ENCODE data around the gene NFIX. TPM values are rescaled to one million over a fixed set of nuclear protein-coding genes. Genes with fewer than 3 reads are reported as not detected.

The NFIX gene
- total and polyA plus RNA-seq, 2 of the 13 experiments (the other 11 are each of a cell fraction or from before 2014, with no cell fraction given), result 3.4 to 5.4 TPM

DNA sequence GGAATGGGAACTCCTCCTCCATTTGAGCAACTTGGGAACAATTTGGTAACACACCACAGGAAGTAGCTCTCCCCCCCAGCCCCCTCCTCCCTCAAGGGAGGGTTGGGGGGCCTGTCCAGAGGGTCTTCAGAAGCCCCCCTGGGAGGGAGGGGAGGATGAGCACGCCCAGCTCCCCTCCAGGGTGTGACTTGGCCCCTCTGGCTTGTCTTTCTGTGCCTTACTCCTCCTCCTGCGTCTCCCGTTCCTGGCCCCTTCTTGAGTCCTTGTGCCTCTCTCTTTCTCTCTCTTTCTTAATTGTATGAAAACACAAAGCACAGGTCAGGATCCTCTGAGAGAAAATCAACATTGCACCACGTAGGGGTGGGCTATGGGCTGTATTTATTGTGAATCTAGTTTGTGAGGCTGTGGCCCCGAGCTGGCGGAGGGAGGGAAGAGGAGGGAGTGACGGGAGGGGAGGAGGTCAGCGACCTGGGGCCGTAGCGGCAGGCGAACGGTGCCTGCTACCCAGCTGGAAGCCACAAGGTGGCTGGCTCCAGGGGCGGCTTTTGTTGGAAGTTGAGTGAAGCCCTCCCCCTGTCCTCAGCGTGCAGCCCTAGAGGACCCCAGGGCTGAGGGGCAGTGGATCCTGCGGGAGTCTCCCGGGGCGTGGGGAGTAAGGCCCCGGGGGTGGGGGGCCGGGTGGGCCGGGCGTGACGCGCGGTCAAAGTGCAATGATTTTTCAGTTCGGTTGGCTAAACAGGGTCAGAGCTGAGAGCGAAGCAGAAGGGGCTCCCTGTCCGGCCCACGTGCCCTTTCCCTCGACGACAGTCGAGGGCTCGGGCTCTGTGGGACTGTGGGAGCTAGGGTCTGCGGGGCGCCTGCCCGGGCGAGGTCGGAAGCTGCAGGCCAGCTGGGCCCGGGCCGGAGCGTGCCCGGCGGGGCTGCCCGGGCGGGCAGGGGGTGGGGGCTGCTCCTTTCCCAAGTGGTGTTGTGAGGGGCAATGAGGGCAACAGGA lies 101.0 kb downstream of the NFIX start (continued):
- TF ChIP-seq ZBTB39 (CRISPR knock-in tag; IDR thresholded peaks at IDR 0.05) (no peak), THAP8 (CRISPR knock-in tag; IDR thresholded peaks at IDR 0.05; ENCODE audit: borderline replicate concordance) (no peak), REL (CRISPR knock-in tag; conservative IDR thresholded peaks at IDR 0.05) (no peak), ZKSCAN1 (IDR thresholded peaks at IDR 0.05; ENCODE audit: low read length) (no peak), ZNF775 (CRISPR knock-in tag; IDR thresholded peaks at IDR 0.05; ENCODE audit: borderline replicate concordance) (no peak), ATF5 (CRISPR knock-in tag; IDR thresholded peaks at IDR 0.05; ENCODE audit: low read depth) (no peak), THAP11 (CRISPR knock-in tag; IDR thresholded peaks at IDR 0.05) (no peak), PAWR (CRISPR knock-in tag; IDR thresholded peaks at IDR 0.05; ENCODE audit: borderline replicate concordance) (no peak), KLF13 (CRISPR knock-in tag; IDR thresholded peaks at IDR 0.05) (no peak), NFIC (IDR thresholded peaks at IDR 0.05; ENCODE audit: low read length) (no peak), STAT5B (CRISPR knock-in tag; IDR thresholded peaks at IDR 0.05) (no peak), ZNF660 (CRISPR knock-in tag; IDR thresholded peaks at IDR 0.05; ENCODE audit: borderline replicate concordance, low read depth) (no peak), ZFP36L2 (CRISPR knock-in tag; IDR thresholded peaks at IDR 0.05) (no peak)
- TF ChIP-seq, protein P1, sequence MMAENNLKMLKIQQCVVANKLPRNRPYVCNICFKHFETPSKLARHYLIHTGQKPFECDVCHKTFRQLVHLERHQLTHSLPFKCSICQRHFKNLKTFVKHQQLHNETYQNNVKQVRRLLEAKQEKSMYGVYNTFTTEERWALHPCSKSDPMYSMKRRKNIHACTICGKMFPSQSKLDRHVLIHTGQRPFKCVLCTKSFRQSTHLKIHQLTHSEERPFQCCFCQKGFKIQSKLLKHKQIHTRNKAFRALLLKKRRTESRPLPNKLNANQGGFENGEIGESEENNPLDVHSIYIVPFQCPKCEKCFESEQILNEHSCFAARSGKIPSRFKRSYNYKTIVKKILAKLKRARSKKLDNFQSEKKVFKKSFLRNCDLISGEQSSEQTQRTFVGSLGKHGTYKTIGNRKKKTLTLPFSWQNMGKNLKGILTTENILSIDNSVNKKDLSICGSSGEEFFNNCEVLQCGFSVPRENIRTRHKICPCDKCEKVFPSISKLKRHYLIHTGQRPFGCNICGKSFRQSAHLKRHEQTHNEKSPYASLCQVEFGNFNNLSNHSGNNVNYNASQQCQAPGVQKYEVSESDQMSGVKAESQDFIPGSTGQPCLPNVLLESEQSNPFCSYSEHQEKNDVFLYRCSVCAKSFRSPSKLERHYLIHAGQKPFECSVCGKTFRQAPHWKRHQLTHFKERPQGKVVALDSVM (CRISPR knock-in tag; IDR thresholded peaks at IDR 0.05), result no peak
- TF ChIP-seq, protein P2, sequence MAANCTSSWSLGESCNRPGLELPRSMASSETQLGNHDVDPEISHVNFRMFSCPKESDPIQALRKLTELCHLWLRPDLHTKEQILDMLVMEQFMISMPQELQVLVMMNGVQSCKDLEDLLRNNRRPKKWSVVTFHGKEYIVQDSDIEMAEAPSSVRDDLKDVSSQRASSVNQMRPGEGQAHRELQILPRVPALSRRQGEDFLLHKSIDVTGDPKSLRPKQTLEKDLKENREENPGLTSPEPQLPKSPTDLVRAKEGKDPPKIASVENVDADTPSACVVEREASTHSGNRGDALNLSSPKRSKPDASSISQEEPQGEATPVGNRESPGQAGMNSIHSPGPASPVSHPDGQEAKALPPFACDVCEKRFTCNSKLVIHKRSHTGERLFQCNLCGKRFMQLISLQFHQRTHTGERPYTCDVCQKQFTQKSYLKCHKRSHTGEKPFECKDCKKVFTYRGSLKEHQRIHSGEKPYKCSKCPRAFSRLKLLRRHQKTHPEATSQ (CRISPR knock-in tag; IDR thresholded peaks at IDR 0.05; ENCODE audit: borderline replicate concordance), result no peak
- TF ChIP-seq, protein P3, sequence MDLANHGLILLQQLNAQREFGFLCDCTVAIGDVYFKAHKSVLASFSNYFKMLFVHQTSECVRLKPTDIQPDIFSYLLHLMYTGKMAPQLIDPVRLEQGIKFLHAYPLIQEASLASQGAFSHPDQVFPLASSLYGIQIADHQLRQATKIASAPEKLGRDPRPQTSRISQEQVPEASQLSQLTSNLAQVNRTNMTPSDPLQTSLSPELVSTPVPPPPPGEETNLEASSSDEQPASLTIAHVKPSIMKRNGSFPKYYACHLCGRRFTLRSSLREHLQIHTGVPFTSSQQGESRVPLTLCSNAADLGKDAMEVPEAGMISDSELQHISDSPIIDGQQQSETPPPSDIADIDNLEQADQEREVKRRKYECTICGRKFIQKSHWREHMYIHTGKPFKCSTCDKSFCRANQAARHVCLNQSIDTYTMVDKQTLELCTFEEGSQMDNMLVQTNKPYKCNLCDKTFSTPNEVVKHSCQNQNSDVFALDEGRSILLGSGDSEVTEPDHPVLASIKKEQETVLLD (CRISPR knock-in tag; IDR thresholded peaks at IDR 0.05; ENCODE audit: low read depth), result no peak
- TF ChIP-seq, protein P4, sequence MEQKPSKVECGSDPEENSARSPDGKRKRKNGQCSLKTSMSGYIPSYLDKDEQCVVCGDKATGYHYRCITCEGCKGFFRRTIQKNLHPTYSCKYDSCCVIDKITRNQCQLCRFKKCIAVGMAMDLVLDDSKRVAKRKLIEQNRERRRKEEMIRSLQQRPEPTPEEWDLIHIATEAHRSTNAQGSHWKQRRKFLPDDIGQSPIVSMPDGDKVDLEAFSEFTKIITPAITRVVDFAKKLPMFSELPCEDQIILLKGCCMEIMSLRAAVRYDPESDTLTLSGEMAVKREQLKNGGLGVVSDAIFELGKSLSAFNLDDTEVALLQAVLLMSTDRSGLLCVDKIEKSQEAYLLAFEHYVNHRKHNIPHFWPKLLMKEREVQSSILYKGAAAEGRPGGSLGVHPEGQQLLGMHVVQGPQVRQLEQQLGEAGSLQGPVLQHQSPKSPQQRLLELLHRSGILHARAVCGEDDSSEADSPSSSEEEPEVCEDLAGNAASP (CRISPR knock-in tag; IDR thresholded peaks at IDR 0.05; ENCODE audit: borderline replicate concordance), result 0 out of 2 replicates have a peak, but pooled peaks have one; percentile 31
